Duodenal mucosa (tissue), 2 donors: ENCODE measurements around the gene NAA16.
"Not testable (repeated sequence)": the region's sequence is repeated elsewhere in the genome, so short reads cannot be mapped to it uniquely, and the experiment has no call there.

Source experiments
- H3K27ac ChIP-seq: one replicate; pipeline ENCODE4 v1.7.0; 2013; ENCODE audit warnings: low read depth, low read length
- H3K27me3 ChIP-seq, 2 donors: one replicate each; pipeline ENCODE4 v1.7.0; 2013; ENCODE audit warnings: low read length in 2 of 2, control low read depth in 1 of 2; ENCODE audit not compliant: insufficient read depth in 2 of 2, control insufficient read depth in 1 of 2
- H3K36me3 ChIP-seq, 2 donors: one replicate each; pipeline ENCODE4 v1.7.0; 2013; ENCODE audit warnings: low read length in 2 of 2, control low read depth in 1 of 2; ENCODE audit not compliant: insufficient read depth in 2 of 2, control insufficient read depth in 1 of 2
- H3K4me1 ChIP-seq, 2 donors: one replicate each; pipeline ENCODE4 v1.7.0; 2013; ENCODE audit warnings: low read length in 2 of 2, control low read depth in 1 of 2; ENCODE audit not compliant: insufficient read depth in 2 of 2, control insufficient read depth in 1 of 2
- H3K4me3 ChIP-seq, 2 donors: one replicate each; pipeline ENCODE4 v1.7.0; 2013; ENCODE audit warnings: low read length in 2 of 2, low read depth in 1 of 2
- H3K9ac ChIP-seq, 2 donors: one replicate each; pipeline ENCODE4 v1.7.0; 2013; ENCODE audit warnings: low read length in 2 of 2, low read depth in 1 of 2
- H3K9me3 ChIP-seq, 2 donors: one replicate each; pipeline ENCODE4 v1.7.0; 2013; ENCODE audit warnings: low read length in 2 of 2, control low read depth in 1 of 2; ENCODE audit not compliant: control insufficient read depth in 1 of 2

The NAA16 gene

DNA sequence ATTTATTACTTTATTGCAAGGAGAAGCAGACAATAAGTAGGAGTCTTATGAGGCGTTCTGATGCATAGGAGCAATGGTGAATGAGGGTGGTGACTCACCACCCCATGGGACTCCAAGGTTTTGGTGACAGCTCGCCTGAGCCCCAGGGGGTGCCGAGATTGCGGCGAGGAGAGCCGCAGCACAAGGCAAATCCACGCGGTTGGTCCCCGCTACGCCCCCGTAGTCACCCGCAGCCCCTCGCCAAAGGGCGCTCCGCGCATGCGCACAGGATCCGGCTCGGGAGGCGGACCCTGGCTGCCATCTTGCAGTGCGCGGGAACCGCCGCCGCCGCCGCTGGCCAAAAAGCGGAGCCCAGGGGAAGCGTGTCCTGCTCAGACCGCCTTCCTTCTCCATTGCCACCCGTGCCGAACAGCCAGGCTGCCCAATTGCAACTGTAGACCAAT, at the start of gene NAA16:
TSS of gene NAA16 (plus strand) at position 305 of the 443 bp plus-strand sequence. CDS start 262 bp downstream, outside the sequence.
- Histone ChIP-seq H3K9me3 (no peaks in the 10 kb centered on the region), H3K27me3 (no peaks in the 10 kb centered on the region), H3K36me3 (no peaks in the 10 kb centered on the region), H3K4me3 (peak within 1 kb of the TSS; percentile 91 to 96), H3K4me1 (peaks cover 20 to 21% of the 10 kb centered on the region in 2 donors), H3K9ac (peak within 1 kb of the TSS; percentile 85 to 96), H3K27ac (peak within 1 kb of the TSS; percentile 85)

DNA sequence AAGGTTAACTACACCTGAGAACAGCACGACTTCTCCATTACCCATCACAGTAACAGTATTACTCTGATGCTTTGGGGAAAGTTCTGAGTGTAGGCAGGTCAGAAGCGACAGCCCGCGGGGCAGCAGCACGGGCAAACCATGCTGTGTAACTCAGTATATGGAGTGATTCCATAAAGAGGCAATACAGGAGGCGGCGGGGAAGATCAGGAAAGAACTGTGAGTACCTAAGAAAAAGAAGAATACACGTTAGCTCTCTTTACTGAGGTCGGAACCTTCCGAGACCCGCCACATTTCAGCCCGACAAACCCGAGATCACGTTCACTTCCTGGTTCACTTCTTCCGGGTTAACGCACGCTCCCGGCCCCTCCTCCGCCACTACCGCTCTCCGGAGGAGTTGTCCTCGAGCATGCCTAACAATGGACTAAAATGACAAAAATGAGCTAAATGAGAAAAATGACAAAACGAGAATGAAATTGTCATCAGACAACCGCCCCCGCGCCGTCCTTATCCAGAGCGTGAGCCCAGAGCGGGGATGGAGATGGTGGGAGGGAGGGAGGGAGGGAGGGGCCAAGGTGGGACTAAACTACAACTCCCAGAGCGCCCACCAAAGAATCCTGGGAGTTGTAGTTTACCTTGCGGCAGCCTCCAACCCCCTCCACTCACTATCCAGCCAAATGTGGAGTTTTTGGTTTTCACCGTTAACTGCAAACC, 47.7 kb upstream of the NAA16 start, which contains the start of gene MTRF1:
TSS of gene MTRF1 (minus strand) at position 316 of the 711 bp plus-strand sequence. CDS start 2,669 bp downstream, outside the sequence.
- peak within 1 kb of the TSS; percentile 42 for H3K27ac ChIP-seq
- peaks cover 4 to 13% of the 10 kb centered on the region in 2 donors for H3K36me3 ChIP-seq
- H3K4me1 ChIP-seq, result peaks cover 5% of the 10 kb centered on the region in 2 donors
- H3K4me3 ChIP-seq, result peak within 1 kb of the TSS; percentile 96 to 99
- no peaks in the 10 kb centered on the region for H3K27me3 ChIP-seq
- H3K9me3 ChIP-seq, result peaks cover 0 to 3% of the 10 kb centered on the region in 2 donors
- H3K9ac ChIP-seq, result peak within 1 kb of the TSS; percentile 82 to 87

DNA sequence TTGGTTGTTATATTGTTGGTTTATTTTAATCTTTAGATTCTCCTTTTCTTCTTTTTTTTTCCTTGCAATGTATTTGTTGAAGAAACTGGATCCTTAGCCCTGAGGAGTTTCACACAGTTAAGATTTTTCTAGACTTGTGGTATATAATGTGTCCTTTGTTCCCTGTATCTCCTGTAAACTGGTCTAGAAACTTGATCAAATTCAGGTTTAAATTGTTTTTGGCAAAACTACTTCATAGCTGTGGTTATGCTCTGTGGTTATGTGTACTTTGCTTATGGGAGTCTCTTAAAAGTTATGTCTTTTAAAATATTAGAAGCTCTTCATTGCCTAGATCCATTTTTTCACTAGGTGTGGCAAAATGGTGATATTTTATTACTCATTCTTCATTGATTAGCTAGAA, 44.0 kb upstream of the NAA16 start:
- no peak overlapping the region for H3K4me3 ChIP-seq
- no peak overlapping the region for H3K27ac ChIP-seq
- no peaks in the 10 kb centered on the region for H3K27me3 ChIP-seq
- peaks cover 5% of the 10 kb centered on the region in 2 donors for H3K4me1 ChIP-seq
- H3K9ac ChIP-seq, result no peak overlapping the region
- H3K36me3 ChIP-seq, result no peaks in the 10 kb centered on the region
- peaks cover 0 to 4% of the 10 kb centered on the region in 2 donors for H3K9me3 ChIP-seq

DNA sequence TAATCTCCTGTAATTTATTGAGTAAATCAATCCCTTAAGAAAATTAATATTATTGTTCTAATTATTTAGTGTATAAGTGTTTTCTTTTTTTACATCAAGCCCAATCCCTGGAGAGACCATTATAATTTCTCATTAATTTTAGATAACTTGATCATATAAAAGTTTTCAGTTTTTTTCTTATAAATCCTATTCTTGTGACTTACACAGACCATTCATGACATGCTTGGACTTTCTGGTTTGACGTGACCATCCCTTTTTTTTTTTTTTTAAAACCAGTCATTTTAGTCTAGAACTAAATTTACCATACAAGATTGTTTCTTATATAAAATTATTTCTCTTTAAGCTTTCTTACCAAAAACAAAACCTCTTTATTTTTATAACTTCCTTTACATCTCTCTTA, 42.3 kb upstream of the NAA16 start:
- Histone ChIP-seq H3K27ac (no peak overlapping the region), H3K36me3 (no peaks in the 10 kb centered on the region), H3K4me3 (no peak overlapping the region), H3K27me3 (no peaks in the 10 kb centered on the region), H3K9ac (no peak overlapping the region), H3K4me1 (no peaks in the 10 kb centered on the region), H3K9me3 (peaks cover 0 to 4% of the 10 kb centered on the region in 2 donors)

- no peak overlapping the region for H3K27ac ChIP-seq
Measured at GRCh38 chr13:41271456-41272285, 39.4 kb upstream of the NAA16 start.

GRCh38 chr13:41273831-41274441, 37.1 kb upstream of the NAA16 start:
- Histone ChIP-seq H3K4me1 (peaks cover 0 to 4% of the 10 kb centered on the region in 2 donors), H3K36me3 (no peaks in the 10 kb centered on the region), H3K4me3 (peak overlapping the region in 1 of 2 donors; percentile 10), H3K27me3 (no peaks in the 10 kb centered on the region), H3K9me3 (no peaks in the 10 kb centered on the region), H3K9ac (no peak overlapping the region), H3K27ac (peak overlapping the region; percentile 0)

More at GRCh38 chr13:41271456-41272285, 39.4 kb upstream of the NAA16 start:
- Histone ChIP-seq H3K27me3 (no peaks in the 10 kb centered on the region), H3K4me3 (no peak overlapping the region), H3K36me3 (no peaks in the 10 kb centered on the region), H3K4me1 (peaks cover 0 to 1% of the 10 kb centered on the region in 2 donors), H3K9ac (no peak overlapping the region), H3K9me3 (peaks cover 0 to 4% of the 10 kb centered on the region in 2 donors)

DNA sequence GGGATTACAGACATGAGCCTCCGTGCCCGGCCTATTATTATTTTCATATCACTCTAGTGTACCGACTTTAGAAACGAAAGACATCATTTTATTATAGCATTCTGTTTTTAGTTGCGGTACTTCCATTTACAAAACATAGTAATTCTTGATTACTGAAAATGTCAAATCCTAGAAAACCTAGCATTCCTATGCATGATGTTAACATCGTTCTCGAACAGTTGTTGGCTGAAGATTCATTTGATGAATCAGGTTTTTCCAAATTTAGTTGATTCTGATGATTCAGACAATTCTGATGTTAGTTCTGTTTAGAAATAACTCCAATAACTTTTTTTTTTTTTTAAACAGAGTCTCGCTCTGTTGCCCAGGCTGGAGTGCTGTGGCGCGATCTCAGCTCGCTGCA, 36.2 kb upstream of the NAA16 start:
- no peaks in the 10 kb centered on the region for H3K36me3 ChIP-seq
- H3K4me1 ChIP-seq, result peaks cover 0 to 4% of the 10 kb centered on the region in 2 donors
- H3K27me3 ChIP-seq, result no peaks in the 10 kb centered on the region
- H3K9ac ChIP-seq, result no peak overlapping the region
- H3K27ac ChIP-seq, result no peak overlapping the region
- no peak overlapping the region for H3K4me3 ChIP-seq
- no peaks in the 10 kb centered on the region for H3K9me3 ChIP-seq

DNA sequence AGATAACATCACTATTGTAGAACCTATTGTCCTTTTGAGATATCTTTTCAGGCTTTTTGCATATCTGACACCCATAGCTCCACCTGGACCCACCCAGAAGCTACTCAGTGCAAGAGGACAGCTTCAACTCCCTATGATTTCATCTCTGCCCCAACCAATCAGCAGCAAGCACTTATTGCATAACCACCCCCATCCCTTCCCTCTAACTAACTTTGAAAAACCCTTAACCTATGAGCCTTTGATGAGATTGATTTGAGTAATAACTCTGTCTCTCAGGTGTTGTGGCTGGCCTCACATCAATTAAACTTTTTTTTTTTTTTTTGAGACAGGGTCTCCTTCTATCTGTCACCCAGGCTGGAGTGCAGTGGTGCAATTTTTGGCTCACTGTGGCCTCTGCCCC, 34.2 kb upstream of the NAA16 start:
- Histone ChIP-seq H3K4me3 (no peak overlapping the region), H3K27ac (no peak overlapping the region), H3K36me3 (no peaks in the 10 kb centered on the region), H3K9me3 (no peaks in the 10 kb centered on the region), H3K27me3 (no peaks in the 10 kb centered on the region), H3K4me1 (peaks cover 0 to 4% of the 10 kb centered on the region in 2 donors), H3K9ac (no peak overlapping the region)

DNA sequence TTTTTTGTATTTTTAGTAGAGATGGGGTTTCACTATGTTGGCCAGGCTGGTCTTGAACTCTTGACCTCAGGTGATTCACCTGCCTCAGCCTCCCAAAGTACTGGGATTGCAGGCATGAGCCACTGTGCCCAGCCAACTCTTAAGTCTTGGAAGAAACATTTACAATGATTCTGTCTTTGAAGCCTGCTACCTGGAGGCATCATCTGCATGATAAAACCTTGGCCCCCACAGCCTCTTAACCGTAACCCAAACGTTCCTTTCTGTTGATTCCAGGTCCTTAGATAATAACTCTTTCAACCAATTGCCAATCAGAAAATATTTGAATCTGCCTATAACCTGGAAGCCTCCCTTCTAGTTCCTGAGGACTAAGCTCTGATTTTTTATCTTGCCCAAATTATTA, 31.9 kb upstream of the NAA16 start:
- not testable (repeated sequence) for H3K9ac ChIP-seq

More for the DNA sequence above, 31.9 kb upstream of the NAA16 start:
- not testable (repeated sequence) for H3K27me3 ChIP-seq, H3K9me3 ChIP-seq, H3K27ac ChIP-seq, H3K4me1 ChIP-seq, H3K4me3 ChIP-seq, H3K36me3 ChIP-seq
